Islet precursor cell (in vitro differentiated cells): Measurements from ENCODE around the gene LEUTX.
A peak's percentile ranks its signal among the peaks of the same experiment; 100 is the strongest.
"Not testable (repeated sequence)": the region's sequence is repeated elsewhere in the genome, so short reads cannot be mapped to it uniquely, and the experiment has no call there.

ENCODE experiments used
- DNase-seq: peaks from one replicate; pipeline ENCODE4 v3.0.0-alpha.2; 2018

The LEUTX gene

DNA sequence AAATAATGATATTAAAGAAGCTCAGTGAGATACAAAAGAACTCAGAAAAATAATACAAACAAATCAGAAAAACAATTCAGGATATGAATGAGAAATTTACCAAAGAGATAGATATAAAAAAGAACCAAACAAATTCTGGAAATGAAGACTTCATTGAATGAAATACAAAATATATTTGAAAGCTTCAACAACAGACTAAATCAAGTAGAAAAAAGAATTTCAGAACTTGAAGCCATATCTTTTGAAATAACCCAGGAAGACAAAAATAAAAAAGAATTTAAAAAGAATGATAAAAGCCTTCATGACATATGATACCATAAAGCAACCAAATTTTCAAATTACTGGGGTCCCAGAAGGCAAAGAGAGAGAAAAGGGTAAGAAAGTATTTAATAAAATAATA lies 9.6 kb downstream of the LEUTX start:
- no peak for DNase-seq

DNA sequence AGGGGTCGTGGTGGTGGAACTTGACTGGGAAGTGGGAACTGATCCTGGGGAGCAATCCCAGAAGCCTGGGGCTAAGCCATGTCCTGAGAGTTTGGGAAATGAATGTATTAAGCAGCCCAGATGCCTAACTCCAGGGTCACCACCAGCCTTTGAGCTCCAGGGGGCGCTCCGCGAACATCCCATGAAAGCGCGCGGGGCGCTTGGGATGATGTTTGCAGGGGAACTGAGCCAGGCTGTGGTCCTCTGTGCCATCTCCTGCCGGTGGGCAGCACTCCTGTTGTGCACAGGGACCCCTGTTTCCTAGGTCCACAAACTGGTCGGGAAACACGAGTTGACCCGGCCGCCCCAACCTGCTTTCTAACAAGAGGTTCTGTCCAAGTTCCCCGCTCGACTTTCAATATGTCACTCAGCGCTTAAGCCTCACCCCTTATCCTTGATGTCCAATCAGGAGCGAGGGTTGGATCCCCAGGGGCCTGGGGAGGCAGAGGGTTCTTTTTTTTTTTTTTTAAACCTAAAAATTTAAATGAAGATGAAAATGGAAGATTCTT lies 14.4 kb downstream of the LEUTX start:
- peak; percentile 87 for DNase-seq

DNA sequence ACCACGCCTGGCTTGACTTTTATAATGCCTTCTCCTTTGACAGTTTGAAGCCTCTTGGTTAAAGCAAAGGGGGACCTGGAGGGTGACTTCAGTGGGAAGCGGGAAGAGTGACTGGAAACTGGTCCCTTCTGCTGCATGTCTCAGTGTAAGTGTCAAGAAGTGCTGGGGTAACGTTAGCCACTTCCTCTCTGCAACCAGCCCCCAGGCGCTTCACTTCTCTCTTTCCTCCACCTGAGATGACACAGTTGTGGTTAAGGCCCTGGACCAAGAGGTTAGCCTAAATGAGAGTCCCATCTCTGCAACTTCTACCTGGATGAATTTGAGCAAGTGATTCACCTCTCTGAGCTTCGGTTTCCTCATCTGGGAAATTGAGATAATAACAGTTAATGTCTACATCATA lies 16.3 kb downstream of the LEUTX start:
- DNase-seq, result no peak

DNA sequence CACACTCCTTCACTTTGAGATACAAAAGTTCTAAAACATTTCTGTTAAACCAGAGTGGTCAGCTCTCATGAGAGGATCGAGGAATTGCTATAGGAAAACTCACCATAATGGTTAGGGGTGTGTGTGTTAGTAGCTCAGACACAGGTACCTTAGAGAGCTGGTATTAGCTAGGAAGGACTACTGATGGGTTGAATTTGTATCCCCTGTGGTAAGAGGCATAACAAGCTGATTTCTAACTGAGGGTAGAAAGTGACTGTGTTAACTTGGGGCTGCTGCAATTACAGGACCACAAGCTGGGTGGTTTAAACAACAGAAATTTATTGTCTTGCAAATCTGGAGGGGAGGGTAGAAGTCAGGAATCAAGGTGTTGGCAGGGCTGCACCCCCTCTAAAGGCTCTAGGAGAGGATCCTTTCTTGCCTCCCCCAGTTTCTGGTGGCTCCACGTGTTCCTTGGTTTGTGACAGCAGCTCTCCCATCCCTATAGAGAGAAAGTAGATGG lies 17.4 kb downstream of the LEUTX start:
- no peak for DNase-seq

DNA sequence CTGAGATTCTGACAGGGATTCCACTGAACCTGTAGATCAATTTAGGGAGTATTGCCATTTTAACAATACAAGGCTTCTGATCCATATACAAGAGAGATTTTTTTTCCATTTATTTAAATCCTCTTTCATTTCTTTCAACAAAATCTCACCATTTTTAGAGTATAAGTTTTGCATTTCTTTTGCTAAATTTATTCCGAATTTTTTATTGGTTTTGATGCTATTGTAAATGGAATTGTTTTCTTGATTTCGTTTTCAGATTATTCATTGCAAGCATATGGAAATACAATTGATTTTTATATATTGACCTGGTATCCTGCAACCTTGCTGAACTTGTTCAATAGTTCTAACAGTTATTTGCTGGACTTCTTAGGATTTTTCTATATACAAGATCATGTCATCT lies 18.4 kb downstream of the LEUTX start:
- no peak for DNase-seq

DNA sequence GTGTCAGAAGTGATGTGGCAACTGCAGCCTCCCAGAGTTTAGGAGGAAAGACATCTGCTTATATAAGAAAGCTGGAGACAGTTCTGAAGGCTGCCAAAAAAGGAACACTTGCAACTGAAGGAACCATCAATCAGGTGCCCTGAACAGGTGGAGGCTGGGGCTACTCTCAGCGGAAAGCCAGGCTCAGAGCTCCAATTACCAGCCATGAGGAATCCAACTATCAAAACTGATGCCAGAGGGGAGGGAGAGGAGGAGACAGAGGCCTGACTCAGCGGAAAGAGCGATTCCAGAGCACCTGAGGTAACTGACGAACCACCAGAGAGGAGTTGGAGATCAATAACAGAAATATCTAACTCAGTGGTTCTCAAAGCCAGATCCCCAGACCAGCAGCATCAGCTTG lies 24.3 kb downstream of the LEUTX start:
- no peak for DNase-seq

DNA sequence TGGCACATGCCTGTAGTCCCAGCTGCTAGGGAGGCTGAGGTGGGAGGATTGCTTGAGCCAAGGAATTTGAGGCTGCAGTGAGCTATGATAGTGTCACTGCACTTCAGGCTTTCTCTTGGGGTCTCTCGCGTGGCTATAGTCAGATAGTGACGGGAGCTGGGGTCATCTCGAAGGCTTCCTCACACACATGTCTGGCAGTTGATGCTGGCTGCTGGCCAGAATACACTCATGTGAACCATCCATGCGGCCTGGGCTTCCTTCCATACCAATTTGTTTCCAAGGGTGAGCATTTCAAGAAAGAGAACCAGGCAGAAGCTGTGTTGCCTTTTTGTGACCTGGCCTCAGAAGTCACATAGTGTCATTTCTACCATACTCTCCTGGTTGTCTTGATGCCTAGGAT lies 26.4 kb downstream of the LEUTX start:
- DNase-seq, result no peak

DNA sequence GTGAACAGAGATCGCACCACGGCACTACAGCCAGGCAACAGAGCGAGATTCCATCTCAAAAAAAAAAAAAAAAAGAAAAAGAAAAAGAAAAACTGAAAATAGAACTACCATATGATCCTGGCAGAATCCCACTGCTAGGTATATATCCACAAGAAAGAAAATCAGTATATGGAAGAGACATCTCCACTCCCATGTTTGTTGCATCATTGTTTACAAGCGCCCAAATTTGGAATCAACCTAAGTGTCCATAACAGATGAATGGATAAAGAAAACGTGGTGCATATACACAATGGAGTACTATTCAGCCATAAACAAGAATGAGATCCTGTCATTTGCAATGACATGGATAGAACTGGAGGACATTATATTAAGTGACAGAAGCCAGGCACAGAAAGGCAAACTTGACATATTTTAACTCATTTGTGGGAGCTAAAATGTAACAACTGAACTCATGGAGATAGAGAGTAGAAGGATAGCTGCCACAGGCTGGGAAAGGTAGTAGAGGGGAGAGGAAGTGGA lies 29.3 kb downstream of the LEUTX start:
- no peak for DNase-seq

DNA sequence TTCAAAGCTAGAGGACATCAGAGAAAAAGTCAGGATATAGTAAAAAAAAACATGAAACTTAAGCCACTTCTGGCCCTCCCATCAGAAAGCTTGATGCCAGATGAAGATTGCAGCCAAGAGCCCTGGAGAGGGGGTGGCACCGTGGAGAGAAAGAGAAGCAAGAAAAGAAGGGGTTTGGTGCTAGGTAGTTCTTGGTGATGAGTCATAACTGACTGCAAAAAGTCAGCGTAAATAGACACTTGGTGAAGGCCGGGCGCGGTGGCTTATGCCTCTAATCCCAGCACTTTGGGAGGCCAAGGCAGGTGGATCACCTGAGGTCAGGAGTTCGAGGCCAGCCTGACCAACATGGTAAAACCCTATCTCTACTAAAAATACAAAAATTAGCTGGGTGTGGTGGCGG lies 30.0 kb downstream of the LEUTX start:
- not testable (repeated sequence) for DNase-seq

DNA sequence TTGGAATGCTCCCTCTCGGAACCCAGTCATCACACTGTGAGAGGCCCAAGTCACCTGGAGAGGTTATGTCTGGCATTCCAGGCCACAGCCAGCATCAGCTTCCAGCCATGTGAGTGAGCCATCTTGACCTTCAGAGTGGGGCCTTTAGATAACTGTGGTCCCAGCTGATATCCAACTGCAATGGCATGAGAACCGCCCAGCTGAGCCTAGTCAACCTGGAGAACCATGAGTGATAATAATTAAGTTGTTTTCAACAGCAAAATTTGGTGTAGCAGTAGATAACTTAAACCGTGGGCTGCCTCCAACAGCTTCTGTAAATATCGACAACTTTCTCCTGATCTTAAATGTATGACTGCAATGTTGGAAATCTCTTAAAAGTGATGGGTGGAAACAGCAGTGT lies 30.7 kb downstream of the LEUTX start:
- no peak for DNase-seq

DNA sequence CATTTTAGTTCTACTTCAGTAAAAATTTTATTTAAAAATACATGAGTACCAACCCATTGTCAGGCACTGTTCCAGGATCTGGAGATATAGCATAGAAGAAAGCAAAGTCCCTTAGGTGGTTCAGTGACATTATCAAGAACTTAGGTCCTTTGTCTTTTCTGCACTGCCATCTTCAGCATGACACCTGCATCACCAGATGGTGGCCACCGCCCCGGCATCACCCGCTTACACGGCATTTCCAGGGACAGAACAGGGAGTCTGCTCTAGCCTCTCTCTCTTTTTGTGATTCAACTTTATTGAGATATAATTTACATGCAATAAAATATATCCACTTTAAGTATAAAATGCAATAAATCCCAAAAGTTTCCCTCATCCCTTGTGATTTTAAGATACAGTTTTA lies 31.8 kb downstream of the LEUTX start:
- DNase-seq, result no peak

DNA sequence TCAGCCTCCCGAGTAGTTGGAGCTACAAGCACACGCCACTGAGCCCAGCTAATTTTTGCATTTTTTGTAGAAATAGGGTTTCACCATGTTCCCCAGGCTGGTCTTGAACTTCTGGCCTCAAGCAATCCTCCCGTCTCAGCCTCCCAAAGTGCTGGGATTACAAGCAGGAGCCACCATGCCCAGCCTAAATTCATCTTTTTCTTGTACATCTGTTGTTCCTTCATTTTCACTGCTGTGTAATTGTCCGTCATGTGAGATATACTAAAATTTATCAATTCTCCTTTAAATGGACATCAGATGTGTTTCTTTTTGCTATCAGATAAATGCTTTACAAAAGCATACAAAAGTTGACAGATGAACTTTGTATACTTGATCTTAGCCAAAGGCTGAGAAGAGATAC lies 32.4 kb downstream of the LEUTX start:
- no peak for DNase-seq

DNA sequence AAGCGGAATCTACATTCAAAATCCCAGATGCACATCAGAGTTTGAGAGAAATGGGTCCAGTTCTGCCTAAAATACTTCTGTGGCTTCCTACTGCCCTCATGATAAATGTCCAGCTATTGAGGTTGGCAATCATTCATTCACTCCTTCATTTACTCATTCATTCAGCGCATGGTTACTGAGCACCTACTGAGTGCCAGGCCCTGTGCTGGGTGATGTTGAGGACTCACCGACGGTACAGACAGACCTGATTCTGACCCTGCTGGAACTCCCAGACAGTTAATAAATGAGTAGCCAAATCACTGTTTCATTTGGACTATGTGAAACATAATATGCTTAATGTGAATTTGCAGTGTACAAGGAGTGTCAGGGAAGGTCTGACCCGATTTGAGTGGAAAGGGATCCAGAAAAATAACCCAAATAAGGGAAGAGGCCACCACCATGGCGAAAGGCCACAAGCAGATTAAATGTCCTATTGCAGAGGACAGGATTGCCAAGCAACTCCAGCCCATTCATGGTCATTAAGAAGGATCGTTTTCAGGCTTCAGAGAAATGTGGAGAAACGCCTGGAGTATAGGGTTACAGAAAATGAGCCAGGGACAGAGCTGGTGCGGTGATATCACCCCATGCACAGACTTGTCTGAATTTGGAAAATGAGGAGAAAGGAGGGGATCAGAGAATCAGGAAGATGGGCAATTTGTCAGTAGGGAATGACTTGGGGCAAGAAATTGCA lies 34.8 kb downstream of the LEUTX start:
- no peak for DNase-seq

DNA sequence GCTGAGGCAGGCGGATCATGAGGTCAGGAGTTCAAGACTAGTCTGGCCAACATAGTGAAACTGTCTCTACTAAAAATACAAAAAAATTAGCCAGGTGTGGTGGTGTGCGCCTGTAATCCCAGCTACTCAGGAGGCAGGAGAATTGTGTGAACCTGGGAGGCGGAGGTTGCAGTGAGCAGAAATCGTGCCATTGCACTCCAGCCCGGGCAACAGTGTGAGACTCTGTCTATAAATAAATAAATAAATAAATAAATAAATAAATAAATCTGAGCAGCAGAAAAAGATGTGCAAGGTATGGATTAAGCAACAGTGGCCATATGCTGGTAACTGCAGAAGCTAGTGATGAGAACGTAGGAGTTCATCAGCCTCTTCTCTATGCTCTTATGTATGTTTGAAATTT lies 35.5 kb downstream of the LEUTX start:
- DNase-seq, result not testable (repeated sequence)

DNA sequence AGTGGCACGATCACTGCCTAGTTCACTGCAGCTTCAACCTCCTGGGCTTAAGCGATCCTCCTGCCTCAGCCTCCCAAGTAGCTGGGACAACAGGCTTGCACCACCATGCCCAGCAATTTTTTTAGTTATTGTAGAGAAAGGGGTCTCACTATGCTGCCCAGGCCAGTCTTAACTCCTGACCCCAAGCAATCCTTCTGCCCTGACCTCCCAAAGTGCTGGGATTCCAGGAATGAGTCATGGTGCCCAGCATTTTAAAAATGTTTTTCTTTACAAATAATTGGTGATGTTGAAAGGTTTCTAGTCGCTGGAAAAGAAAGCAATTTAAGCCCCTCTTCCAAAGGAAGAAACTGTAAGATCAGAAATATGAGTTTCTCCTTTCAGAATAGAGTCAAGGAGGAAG lies 35.9 kb downstream of the LEUTX start:
- DNase-seq, result no peak

DNA sequence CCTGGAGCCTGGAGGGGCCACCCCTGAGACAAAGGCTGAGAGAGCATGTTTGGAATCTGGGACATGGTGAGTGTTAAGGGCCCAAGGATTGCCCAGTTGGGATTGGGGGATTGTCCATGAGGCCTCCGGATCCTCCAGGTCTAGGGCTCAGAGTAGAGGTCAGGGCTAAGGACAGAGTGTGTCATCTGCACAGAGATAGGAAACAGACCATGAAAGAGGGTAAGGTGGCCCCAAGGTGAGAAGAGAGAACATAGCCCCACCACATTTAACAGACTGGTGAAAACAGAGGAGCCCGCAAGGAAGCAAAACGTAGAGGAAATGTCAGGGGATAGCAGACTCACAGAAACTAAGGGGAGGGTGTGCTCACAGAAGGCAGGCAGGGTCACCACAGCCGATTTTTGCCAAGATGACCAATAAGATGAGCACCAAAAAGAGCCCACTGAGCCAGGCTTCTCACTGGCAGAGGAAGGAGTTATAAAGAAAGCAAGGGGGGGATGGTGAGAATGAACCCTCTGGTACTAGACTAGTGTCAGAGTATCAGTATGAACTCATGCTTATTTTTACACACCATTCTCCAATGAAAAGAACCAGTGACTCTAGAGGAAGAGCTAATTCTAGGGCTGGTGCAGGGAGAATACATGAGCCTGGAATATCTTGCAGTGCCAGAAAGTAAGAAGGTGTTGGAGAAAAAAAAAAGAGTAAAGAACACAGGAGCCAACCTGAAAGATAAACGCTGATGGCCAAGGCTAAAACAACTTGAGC lies 37.8 kb downstream of the LEUTX start:
- no peak for DNase-seq

DNA sequence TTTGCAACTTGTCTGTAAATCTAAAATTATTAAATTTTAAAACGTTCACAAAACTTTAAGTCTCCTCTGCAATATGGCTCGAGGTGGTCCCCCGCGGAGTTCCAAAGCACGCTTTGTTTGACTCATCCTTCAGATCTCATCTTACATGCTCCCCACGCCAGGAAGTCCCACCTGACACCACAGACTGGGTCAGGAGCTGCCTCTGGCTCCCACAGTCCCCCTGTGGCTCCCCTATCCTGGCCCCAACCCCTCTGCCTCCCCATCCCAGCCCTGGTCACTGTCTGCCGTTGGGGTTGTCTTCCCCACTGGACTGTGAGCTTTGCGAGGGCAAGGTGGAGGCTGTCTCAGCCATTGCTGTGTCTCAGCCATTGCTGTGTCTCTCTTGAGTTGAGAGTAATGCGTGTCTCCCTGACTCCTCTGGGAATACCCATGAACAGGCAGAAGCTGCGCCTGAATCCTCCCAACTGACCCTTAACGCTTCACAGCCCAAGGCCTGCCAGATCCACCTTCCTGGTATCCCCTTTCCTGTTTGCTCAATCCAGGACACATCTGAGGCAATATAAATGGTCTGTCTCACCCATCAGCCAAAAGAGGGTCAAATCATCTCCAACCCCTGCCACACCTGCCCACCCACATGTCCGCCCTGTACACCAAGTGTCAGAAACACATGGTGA lies 39.4 kb downstream of the LEUTX start:
- DNase-seq, result no peak

DNA sequence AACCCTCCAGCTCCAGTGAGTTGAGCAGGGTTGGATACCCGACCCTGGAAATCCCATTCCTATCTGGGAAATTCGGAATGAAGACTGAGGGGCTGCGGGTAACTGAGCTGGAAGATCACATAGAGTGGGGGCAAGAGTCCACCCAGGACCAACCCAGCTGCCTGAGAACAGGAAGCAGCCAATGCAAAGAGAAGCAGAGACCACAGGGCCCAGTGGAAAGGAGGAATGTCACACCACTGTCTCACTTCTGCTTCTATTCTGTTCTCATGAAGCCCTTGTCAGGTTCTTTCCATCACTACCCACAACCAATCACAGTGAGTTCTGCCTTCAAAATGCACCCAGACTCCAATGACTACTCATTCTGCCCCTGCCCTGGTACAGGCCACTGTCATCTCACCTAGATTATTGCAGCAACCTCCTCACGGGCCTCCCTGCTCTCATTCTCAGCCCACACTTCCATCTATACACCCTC lies 40.0 kb downstream of the LEUTX start:
- DNase-seq, result peak; percentile 34

DNA sequence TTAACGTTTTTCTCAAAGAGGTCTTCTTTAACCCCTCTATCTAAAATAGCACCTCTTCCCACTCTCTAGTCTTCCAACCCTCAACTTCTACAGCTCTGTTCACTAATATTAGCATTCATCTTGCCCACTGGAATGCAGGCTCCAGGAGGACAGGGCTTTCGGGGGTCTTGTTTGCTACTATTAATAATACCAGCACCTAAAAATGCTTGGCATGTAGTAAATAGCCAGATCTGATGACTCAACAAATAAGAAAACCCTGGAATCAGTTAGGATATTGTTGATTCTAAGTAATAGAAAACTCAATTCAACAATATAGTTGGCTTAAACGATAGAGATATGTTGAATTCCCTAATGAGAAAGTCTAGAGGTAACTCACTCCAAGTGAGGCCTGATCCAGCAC lies 41.1 kb downstream of the LEUTX start:
- DNase-seq, result no peak

DNA sequence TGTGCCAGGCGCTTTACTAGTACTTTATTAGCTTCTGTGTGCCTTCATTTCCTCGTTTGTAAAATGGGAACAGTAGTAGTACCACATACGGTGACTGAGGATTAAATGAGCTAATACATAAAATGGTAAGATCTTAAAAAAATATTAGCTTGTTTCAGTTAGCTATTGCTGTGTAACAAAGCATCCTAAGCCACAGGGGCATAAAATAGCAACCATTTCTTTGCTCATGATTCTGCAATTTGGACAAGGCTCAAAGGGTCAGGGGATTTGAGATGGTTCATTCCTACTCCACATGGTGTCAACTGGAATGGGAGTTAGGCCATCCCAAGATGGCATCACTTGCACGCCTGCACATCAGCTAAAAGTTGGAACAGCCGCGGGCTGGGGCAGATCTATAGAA lies 42.0 kb downstream of the LEUTX start:
- peak; percentile 15 for DNase-seq

DNA sequence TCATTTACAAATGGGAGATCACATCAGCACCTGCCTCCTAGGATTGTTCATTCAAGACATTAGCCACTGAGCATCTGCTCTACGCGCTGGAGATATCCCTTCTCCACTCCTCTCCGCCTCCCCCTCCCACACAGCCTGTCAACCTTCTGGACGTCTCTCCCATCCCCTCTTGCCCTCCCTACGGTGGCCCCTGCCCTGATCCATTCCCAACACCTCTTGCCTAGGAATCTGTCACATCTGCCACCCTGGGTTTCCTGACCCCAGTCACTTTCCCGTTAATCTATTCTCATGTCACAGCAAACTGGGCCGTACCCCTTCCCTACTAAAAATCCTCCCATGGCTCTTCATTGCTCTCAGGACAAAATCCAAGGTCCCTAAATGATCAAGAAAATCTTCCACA lies 45.0 kb downstream of the LEUTX start:
- peak; percentile 42 for DNase-seq

DNA sequence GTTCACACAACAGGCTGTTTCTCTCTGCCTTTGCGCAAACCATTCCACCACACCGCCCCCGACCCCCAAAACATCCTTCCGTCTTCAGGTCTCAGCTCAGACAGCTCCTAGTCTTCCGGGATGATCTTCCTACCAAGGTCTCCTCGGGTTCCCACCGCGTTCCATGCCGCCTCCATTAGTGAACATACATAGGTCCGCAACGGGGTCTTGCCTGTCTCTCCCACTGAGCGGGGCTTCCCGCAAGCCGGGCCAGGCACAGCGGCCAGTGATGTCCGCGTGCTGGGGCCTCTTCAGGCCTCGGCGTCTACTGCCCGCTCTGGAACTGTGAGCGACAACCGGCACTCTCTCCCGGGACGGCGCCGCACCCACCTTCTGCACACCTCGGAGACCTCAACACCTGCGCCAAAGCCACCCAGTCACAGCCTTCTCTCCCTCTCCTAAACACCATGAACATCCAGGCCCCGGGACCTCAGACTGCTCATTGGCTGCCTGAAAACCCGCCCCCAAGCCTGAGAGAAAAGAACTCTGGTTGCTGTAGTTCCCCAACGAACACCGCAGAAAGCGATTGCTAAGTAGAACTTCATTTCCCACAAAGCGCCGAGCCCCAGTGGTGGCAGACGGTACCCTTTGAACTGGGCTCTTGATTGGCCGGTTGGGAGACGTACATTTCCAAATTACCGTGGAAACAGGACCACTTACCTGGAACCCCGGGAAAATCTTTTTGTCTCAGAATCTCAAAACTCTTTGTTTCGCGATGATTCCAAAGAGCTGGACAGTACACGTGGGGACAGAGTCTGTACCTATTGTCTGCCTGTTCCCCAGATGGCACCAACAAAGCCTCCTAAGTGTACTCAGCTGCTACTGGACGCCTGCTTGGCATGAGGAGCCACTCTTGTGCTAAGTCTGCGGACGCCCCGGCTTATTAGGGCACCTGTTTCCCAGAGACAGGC lies 45.8 kb downstream of the LEUTX start:
- DNase-seq, result peak; percentile 98
